Measurements from ENCODE around the gene DNPH1.

DNA sequence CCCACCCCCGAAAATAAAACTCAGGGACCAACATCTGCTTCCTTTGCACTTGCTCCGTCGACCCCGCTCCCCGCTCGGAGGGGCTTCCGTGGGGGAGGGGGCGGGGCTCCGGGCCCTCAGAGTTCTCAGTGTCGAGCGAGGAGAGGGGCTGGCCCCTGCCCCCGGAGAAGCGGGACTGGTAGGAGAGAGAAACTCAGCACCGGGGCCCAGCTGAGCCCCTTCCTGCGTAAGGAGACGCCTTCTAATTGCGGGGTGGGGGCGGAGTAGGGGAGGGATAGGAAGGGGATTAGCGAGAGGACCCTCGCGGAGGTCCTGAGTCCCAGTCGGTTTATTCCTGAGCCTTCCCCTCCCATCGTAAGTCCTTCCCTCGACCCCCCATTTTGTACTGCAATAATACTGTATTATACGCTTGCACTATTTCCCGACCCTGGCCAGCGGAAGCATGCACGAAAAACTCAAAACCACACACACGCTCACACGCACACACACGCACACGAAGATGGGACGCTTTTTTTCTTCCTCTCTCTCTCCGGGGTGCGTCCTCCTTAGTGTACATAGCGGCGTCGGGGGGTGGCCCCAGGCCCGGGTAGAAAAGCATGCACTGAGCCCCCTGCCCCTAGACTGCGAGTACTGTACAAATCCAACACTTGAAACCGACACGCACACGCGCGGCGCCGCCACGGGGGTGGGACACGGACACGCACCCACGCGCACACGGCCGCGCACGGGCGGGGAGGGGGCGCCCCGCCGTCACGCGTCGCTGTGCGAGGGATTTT is 46.7 kb upstream of the DNPH1 start:
- no peak for TF ChIP-seq CTCF (IDR thresholded peaks at IDR 0.05)
- no peak for TF ChIP-seq POLR2A (IDR thresholded peaks at IDR 0.05)
- no peak for TF ChIP-seq EP300 (IDR thresholded peaks at IDR 0.05)

Measured in ovary (tissue), 3 donors.